GM18517 (cell line): ENCODE results near the gene DHRS4L2.
"Not testable (repeated sequence)": the region's sequence is repeated elsewhere in the genome, so short reads cannot be mapped to it uniquely, and the experiment has no call there.

ENCODE experiments used
- ATAC-seq: cut with Tn5 transposase; IDR thresholded peaks from one replicate; pipeline ENCODE4 v1.9.1; 2021; ENCODE audit warnings: mild to moderate bottlenecking, moderate library complexity; ENCODE audit not compliant: unreplicated experiment

The DHRS4L2 gene

DNA sequence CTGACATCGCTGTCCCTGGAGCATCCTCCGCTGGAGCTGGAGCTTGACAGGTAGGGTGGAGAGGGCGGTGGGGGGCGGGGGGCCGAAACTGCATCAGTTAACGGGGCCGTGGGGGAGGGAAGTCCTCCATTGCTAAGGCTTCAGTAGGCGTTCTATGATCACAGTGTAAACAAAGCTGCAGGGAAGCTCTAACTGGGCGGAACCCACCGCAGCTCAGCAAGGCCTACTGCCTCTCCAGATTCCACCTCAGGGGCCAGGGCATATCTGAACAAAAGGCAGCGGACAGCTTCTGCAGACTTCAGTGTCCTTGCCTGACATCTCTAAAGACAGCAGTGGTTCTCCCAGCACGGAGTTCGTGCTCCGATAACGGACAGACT is 18.5 kb upstream of the DHRS4L2 start:
- not testable (repeated sequence) for ATAC-seq

- ATAC-seq = not testable (repeated sequence)
Measured at GRCh38 chr14:23973178-23973577, 15.6 kb upstream of the DHRS4L2 start.

DNA sequence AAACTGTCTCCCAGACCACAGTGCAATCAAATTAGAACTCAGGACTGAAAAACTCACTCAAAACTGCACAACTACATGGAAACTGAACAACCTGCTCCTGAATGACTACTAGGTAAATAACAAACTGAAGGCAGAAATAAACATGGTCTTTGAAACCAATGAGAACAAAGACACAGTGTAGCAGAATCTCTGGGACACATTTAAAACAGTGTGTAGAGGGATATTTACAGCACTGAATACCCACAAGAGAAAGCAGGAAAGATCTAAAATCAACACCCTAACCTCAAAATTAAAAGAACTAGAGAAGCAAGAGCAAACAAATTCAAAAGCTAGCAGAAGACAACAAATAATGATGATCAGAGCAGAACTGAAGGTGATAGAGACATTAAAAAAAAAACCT is 14.7 kb upstream of the DHRS4L2 start:
- not testable (repeated sequence) for ATAC-seq

GRCh38 chr14:23977208-23977607 is 11.5 kb upstream of the DHRS4L2 start:
- not testable (repeated sequence) for ATAC-seq

- not testable (repeated sequence) for ATAC-seq
Measured at GRCh38 chr14:23981951-23982813, 6.5 kb upstream of the DHRS4L2 start.

- no peak for ATAC-seq
Measured at GRCh38 chr14:23984891-23985602, 3.7 kb upstream of the DHRS4L2 start.

GRCh38 chr14:23988223-23988606 is 514 bp upstream of the DHRS4L2 start:
- peak; percentile 26 for ATAC-seq

GRCh38 chr14:23989734-23990445 is 1.2 kb downstream of the DHRS4L2 start:
- ATAC-seq = not testable (repeated sequence)

DNA sequence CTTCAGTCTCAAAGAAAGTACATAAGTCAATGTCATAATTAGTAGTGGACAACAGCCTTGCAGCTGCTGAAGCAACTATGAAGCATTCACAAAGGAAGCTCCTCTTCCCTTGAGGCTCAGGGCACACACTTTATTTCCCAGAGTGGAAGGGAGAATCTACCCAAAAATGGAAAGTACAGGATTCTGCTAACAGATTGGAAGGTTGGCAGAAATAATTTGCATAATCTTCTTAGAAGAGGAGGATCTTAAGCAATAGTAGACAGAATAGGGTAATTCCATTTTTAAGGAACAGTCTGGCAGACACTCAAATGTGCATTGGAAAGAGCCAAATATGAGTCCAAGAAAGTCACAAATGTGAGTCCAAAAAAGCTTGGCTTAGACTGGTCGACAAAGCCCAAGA is 2.2 kb downstream of the DHRS4L2 start:
- ATAC-seq = not testable (repeated sequence)

DNA sequence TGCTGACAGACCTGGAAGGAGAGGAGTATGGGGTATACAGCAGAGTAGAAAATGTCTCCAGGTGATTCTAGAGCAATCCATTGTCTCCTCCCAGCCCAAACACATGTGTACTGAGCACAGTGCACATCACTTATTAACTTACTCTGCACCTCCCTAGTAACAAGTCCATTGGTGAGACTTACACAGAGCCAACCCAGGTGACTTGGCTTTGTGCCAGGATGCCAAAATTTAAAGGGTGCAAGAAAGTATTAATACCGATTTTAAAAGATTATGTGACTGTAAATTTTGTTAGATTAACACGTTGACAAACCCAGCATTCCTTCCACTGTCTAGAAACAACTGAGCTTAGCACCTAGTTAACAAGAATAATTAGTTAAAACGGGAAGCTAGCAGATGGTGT is 4.3 kb downstream of the DHRS4L2 start:
- ATAC-seq = not testable (repeated sequence)

DNA sequence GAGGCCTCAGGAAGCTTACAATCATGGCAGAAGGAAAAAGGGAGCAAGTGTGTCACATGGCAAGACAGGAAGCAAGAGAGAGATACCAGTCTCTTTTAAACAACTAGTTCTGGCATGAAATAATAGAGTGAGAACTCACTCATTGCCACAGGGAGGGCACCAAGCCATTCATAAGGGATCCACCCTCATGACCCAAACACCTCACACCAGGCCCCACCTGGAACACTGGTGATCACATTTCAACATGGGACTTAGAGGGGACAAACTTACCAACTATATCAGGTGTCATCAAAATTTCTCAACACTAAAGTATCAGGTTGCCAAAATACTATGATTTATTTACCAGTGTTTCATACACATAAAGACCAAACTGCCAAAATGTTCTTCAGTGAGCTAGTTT is 7.3 kb downstream of the DHRS4L2 start:
- ATAC-seq = not testable (repeated sequence)

- not testable (repeated sequence) for ATAC-seq
Measured at GRCh38 chr14:23996825-23997224, 8.1 kb downstream of the DHRS4L2 start.

GRCh38 chr14:23999640-24000039 is 10.9 kb downstream of the DHRS4L2 start:
- not testable (repeated sequence) for ATAC-seq

- ATAC-seq = not testable (repeated sequence)
Measured at GRCh38 chr14:24001078-24001477, 12.3 kb downstream of the DHRS4L2 start.

DNA sequence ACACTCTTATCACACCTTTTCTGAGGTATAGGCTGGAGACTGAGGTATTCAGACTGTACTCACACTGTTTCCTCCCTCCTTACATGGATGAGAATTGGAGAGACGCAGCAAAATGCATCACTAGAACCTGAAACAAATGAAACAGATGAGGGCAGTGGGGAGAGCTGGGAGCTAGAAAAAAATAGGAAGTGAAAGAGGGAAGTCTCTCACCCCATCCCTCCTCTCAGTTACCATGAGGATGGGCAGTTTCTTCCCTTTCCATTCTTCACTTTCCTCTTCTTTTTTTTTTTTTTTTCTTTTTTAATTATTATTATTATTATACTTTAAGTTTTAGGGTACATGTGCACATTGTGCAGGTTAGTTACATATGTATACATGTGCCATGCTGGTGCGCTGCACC is 12.9 kb downstream of the DHRS4L2 start:
- ATAC-seq = not testable (repeated sequence)

DNA sequence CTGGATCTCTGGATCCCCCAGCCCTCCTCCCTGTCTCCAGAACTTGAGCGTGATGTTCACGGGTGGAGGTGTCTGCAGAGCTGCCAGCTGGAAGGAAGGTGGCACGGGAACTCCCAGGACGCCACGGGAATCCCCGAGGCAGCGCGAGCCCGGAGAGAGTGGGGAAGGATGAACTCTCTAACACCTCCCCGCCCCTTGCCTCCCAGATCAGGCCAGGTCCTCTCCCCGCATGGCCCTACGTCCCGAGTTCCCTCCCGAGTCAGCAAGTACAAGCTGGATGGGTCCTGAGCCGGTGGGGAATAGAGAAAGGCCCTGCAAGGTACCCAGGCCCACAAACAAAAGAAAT is 17.7 kb downstream of the DHRS4L2 start:
- not testable (repeated sequence) for ATAC-seq

DNA sequence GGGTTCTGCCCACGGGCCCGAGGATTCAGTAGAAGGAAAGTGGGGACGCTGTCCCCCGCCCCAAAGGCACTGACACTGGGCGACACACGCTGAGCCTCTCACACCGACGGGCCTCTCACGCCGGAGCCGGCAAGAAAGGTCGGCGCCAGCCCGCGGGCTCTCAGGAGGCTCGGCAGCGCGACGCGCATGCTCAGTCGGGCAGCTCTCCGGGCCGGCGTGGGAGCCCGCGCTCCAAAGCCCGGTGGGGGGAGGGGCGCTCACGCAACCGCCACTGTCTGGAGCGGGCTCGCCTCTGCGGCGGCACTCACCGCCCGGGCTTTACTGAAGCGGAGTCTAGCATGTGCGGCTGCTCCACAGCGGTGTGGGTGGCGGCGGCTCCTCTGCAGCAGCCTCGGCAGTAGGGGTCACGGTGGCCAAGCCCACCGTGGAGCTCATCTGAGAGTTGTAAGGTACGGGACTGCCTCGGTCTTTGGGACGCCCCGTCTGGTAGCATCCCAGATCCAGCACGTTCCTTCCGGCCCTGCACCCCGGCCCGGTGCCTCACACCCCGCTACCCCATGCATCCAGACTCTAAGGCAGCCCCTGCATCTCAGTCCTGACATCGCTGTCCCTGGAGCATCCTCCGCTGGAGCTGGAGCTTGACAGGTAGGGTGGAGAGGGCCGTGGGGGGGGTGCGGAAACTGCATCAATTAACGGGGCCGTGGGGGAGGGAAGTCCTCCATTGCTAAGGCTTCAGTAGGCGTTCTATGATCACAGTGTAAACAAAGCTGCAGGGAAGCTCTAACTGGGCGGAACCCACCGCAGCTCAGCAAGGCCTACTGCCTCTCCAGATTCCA is 18.3 kb downstream of the DHRS4L2 start:
- ATAC-seq = not testable (repeated sequence)

GRCh38 chr14:24011051-24011450 is 22.3 kb downstream of the DHRS4L2 start:
- ATAC-seq = no peak

DNA sequence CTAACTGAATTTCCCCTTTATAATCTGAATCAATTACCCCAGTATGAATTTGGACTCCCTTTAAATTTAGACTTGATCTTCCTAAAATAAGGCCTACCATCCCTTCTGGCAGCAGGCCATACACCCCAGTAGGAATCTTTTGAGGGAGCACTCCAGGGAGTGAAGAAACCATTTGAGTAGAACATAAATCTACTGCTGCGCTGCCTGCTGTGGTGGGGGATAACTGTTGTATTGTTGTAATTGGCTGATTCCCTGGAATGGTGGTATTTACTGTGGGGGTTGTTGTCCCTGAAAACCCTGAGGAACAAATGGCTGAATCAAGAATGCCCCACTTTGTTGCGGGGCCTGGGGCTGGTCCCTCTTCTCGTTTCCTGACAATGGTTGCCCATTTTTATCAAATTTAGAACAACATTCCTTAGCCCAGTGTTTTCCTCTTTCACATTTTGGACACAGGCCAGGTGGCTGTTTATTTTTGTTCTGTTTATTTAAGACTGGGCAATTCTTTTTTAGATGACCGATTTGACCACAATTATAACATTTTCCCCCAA is 24.1 kb downstream of the DHRS4L2 start:
- ATAC-seq = not testable (repeated sequence)
